ENCODE measurements around the gene RHOB.

The RHOB gene

DNA sequence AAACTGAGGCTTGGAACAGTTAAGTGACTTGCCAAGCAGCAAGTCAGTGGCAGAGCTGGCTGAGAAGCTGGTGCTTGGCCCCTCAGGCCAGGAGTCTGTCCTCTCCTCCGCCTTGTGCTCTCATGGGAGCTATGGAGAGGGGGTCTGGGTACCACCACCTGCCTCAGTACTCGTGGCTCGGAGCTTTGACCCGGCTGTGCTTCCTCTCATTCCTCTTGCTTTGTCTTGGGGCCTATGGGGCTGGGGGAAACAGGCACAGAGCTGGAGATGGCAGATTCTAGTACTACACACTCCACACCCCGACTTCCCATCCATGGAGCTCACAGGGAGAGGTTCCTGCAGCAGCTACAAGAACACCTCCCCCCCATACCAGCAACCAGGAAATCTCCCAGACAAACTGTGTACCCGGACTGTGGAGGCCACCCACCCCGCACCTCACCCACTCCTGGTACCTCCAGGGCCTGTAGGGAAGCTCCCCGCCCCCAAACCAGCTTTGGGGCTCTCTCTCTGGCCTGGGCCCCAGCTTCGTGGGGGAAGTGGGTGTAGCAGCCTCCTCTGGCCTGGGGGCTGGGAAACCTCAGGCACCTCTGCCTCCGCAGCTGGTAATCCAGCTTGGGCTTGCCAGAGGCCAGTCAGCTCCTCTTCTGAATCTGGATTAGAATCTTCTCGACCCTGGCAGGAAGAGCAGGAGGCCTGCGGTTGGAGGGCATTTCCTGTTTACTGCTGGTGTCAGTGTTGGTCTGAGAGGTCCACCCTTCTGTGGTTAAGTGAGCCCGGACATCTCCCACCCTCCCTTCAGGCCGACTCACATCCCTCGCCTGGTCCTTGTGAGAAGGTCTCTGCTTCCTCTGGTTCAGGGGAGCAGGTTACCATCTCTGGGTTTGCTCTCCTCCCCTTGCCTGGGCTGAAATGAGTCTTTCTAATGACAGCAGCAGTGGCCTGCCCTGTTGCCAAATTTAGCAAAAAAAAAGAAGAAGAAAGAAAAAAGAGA is 22.3 kb upstream of the RHOB start:
- DNase-seq (ENCODE audit: extremely low spot score), result peak; percentile 64
- ChIA-PET CTCF (interaction anchor here (0.8 to 11.9 kb wide), 15 partner anchors 9 to 236 kb away, joined by 3 to 162 read pairs (median 5); partner anchors contain the start of genes HS1BP3 and RHOB), POLR2A (interaction anchor here (0.5 to 8.5 kb wide), 3 partner anchors 19 to 526 kb away, joined by 3 to 91 read pairs (median 4); partner anchors contain the start of gene RHOB)
- no peak for TF ChIP-seq CTCF (IDR thresholded peaks at IDR 0.05; ENCODE audit: control extremely low read depth, extremely low read depth, low read depth, missing control alignments)

DNA sequence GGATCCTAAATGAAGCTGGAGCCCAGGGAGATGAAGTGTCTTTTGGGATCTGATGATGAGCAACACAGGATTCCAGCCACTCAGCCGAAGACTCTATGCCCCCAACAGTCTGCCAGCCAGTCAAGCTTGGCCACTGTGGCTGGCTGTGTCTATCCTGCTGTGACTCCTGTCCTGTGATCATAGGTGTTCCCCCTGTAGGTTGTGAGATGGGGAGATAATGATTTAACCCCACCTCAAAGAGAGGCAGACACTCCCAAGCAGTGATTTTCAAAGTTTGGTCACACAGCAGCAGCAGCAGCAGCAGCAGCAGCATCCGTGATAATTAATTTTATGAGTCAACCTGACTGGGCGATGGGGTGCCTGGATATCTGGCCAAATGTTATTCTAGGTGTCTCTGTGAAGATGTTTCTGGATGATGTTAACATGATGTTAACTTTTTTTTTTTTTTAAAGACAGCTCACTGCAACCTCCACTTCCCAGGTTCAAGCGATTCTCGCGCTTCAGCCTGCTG is 21.4 kb upstream of the RHOB start:
- ChIA-PET CTCF (interaction anchor here (0.9 to 11.9 kb wide), 6 partner anchors 11 to 235 kb away, joined by 3 to 162 read pairs (median 26); partner anchors contain the start of gene HS1BP3), POLR2A (interaction anchor here (8.5 kb wide), 1 partner anchor 22 kb away, joined by 91 read pairs; the partner anchor contains the start of gene RHOB)
- peak; percentile 43 for DNase-seq (ENCODE audit: extremely low spot score)
- TF ChIP-seq CTCF (IDR thresholded peaks at IDR 0.05; ENCODE audit: control extremely low read depth, extremely low read depth, low read depth, missing control alignments), result no peak

GRCh38 chr2:20425884-20426283 is 21.0 kb upstream of the RHOB start:
- ChIA-PET CTCF (interaction anchor here (1.3 to 11.9 kb wide), 6 partner anchors 11 to 235 kb away, joined by 3 to 162 read pairs (median 26); partner anchors contain the start of gene HS1BP3), POLR2A (interaction anchor here (8.5 kb wide), 1 partner anchor 22 kb away, joined by 91 read pairs; the partner anchor contains the start of gene RHOB)
- DNase-seq (ENCODE audit: extremely low spot score), result no peak
- TF ChIP-seq CTCF (IDR thresholded peaks at IDR 0.05; ENCODE audit: control extremely low read depth, extremely low read depth, low read depth, missing control alignments), result no peak

- DNase-seq (ENCODE audit: extremely low spot score), result no peak
- ChIA-PET POLR2A (interaction anchor here (8.5 kb wide), 1 partner anchor 19 kb away, joined by 91 read pairs; the partner anchor contains the start of gene RHOB), CTCF (interaction anchor here (1.0 to 11.9 kb wide), 6 partner anchors 16 to 221 kb away, joined by 3 to 162 read pairs (median 26); partner anchors contain the start of genes HS1BP3 and RHOB)
- TF ChIP-seq CTCF (IDR thresholded peaks at IDR 0.05; ENCODE audit: control extremely low read depth, extremely low read depth, low read depth, missing control alignments), result no peak
Observed at GRCh38 chr2:20427931-20428526, 18.8 kb upstream of the RHOB start.

DNA sequence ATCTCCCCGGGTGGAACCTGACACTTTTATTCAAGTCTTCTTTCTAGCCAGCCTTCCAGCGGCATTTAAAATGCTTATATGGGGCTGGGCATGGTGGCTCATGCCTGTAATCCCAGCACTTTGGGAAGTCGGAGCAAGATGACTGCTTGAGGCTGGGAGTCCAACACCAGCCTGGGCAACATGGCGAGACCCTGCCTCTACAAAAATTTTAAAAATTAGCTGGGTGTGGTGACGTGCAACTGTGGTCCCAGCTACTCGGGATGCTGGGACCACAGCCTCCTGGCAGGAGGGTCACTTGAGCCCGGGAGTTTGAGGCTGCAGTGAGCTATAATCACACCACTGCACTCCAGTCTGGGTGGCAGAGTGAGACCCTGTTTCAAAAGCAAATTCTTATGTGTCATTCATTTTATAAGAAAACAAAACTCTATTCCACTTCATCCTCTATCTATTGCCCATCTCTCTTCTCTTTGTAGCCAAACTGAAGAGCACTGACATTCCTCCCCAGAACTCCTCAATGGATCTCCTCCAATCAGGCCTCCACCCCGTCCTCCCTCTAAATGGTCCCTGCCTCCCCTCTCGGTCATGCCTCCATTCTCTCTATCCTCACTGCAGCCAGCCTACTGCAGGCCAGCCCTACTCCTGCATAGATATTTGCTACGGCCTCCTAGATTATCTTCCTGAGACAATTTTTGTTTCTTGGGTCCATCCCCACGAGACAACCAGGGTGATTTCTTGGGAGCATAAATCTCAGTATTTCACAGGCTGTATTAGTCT is 18.0 kb upstream of the RHOB start:
- no peak for DNase-seq (ENCODE audit: extremely low spot score)
- ChIA-PET CTCF (interaction anchor here (0.9 to 11.9 kb wide), 8 partner anchors 12 to 220 kb away, joined by 3 to 162 read pairs (median 16); partner anchors contain the start of genes HS1BP3 and RHOB), POLR2A (interaction anchor here (1.8 to 8.5 kb wide), 2 partner anchors 18 to 19 kb away, joined by 12 to 91 read pairs; partner anchors contain the start of gene RHOB)
- no peak for TF ChIP-seq CTCF (IDR thresholded peaks at IDR 0.05; ENCODE audit: control extremely low read depth, extremely low read depth, low read depth, missing control alignments)
